Measurements from ENCODE around the gene HGF.

HGF gene

DNA sequence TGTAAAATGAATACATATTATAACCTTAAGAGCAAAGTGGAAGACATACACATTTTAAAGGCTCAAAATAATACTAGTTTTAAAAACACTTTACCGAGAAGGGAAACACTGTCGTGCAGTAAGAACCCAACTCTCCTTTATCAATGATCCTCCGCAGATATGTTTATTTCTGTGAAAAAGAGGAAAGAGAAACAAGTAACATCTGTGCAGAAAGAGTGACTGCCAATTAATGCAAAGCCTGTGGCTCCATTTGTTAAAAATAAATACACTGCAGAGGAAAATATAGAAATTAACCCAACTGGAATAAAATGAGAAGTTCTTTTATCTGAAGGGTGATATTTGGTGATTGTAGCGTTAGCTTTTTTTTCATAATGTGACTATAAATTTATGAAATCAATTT lies 62.7 kb downstream of the HGF start:
- Histone ChIP-seq H3K36me3 (ENCODE audit: control insufficient read depth, insufficient read depth, low read length) (no peaks in the 10 kb centered on the region), H3K9me3 (ENCODE audit: control insufficient read depth, low read length) (no peaks in the 10 kb centered on the region)
- no peak for DNase-seq

DNA sequence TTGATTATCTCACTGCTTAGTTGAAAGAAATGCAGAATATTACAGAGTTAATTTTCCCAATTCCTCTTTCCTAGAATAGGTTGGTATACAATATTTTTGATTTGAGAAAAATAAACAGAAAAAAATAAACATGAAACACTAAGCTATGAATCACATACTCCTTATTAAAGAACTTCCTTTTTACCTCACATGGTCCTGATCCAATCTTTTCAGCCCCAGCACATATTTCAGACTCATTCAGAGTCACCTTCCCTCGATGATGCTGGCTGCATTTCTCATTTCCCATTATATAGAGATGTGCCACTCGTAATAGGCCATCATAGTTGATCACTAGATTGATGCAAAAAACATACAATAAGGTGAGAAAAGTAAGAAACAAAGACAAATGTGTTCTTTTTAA lies 64.6 kb downstream of the HGF start:
- H3K27ac ChIP-seq (ENCODE audit: insufficient read depth, low read length, poor library complexity, severe bottlenecking) = no peak overlapping the region
- DNase-seq = no peak
- no peaks in the 10 kb centered on the region for H3K9me3 ChIP-seq (ENCODE audit: control insufficient read depth, low read length)
- H3K4me3 ChIP-seq (ENCODE audit: insufficient read depth, low read depth, low read length, poor library complexity, severe bottlenecking) = no peak overlapping the region
- H3K4me1 ChIP-seq (ENCODE audit: control insufficient read depth, insufficient read depth, low read length, poor library complexity, severe bottlenecking) = no peaks in the 10 kb centered on the region
- H3K36me3 ChIP-seq (ENCODE audit: control insufficient read depth, insufficient read depth, low read length) = no peaks in the 10 kb centered on the region
- no peaks in the 10 kb centered on the region for H3K27me3 ChIP-seq (replicated peaks; ENCODE audit: control insufficient read depth, insufficient read depth, low read length, poor library complexity, severe bottlenecking)

More for the DNA sequence above, 62.7 kb downstream of the HGF start:
- Histone ChIP-seq H3K4me1 (ENCODE audit: control insufficient read depth, insufficient read depth, low read length, poor library complexity, severe bottlenecking) (no peaks in the 10 kb centered on the region), H3K4me3 (ENCODE audit: insufficient read depth, low read depth, low read length, poor library complexity, severe bottlenecking) (no peak overlapping the region), H3K27me3 (replicated peaks; ENCODE audit: control insufficient read depth, insufficient read depth, low read length, poor library complexity, severe bottlenecking) (no peaks in the 10 kb centered on the region), H3K27ac (ENCODE audit: insufficient read depth, low read length, poor library complexity, severe bottlenecking) (no peak overlapping the region)

DNA sequence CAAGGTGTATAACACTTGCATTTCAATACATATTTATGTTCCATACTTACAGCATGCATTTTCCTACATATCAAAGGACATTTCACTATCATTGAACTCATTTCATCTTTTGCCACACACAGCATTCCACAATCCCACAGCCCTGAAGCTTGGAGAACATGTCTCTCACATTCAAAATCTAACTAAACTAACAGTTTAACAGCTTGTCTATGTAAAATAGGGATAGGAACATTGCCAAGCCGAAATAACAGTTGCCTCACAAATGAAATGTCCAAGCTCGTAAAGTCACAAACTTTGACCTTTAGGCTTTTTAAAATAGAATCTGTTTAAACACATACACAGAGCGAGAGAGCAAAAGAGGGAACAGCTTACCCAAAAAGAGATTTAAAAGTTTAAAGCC lies 65.3 kb downstream of the HGF start:
- no peaks in the 10 kb centered on the region for H3K27me3 ChIP-seq (replicated peaks; ENCODE audit: control insufficient read depth, insufficient read depth, low read length, poor library complexity, severe bottlenecking)
- no peaks in the 10 kb centered on the region for H3K36me3 ChIP-seq (ENCODE audit: control insufficient read depth, insufficient read depth, low read length)
- DNase-seq = no peak
- H3K4me3 ChIP-seq (ENCODE audit: insufficient read depth, low read depth, low read length, poor library complexity, severe bottlenecking) = no peak overlapping the region
- H3K27ac ChIP-seq (ENCODE audit: insufficient read depth, low read length, poor library complexity, severe bottlenecking) = no peak overlapping the region
- no peaks in the 10 kb centered on the region for H3K4me1 ChIP-seq (ENCODE audit: control insufficient read depth, insufficient read depth, low read length, poor library complexity, severe bottlenecking)
- H3K9me3 ChIP-seq (ENCODE audit: control insufficient read depth, low read length) = no peaks in the 10 kb centered on the region

DNA sequence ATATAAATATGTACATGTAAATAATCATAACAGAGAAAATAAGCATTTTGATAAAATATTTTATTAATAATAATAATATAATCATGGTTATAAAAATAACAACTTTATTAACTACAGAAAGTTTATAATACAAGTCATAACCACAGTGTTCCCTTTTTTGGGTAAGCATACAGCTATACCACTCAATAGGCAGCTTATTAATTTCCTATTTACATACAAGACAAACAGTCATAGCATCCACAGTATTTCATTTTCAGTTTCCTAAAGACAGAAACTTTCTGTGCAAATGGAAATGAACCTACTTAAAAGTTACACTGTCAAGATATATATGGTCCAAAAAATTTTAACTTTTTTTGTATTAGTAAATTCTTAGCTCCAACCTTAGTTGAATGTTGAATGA lies 70.9 kb downstream of the HGF start:
- H3K4me3 ChIP-seq (ENCODE audit: insufficient read depth, low read depth, low read length, poor library complexity, severe bottlenecking) = no peak overlapping the region

DNA sequence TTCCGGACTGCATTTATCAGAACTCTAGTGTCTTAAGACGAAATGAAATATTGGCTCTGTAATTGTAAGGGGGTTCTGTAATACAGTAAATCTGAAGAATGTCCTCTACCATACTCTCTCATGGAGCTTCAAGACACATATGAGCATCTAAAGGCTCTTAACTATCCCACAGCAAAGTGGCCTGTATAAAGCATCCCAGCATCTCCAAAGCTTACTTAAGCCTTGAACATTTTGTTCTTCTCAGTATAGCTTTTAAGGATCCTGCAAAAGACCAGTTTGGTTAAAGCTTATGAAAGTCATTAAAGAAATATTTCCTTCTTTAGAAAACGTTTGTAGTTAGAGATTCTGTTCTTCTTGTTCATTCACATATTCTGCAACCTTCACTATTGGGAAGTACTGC lies 75.1 kb downstream of the HGF start:
- no peaks in the 10 kb centered on the region for H3K36me3 ChIP-seq (ENCODE audit: control insufficient read depth, insufficient read depth, low read length)
- DNase-seq = no peak
- no peaks in the 10 kb centered on the region for H3K27me3 ChIP-seq (replicated peaks; ENCODE audit: control insufficient read depth, insufficient read depth, low read length, poor library complexity, severe bottlenecking)
- H3K27ac ChIP-seq (ENCODE audit: insufficient read depth, low read length, poor library complexity, severe bottlenecking) = no peak overlapping the region
- H3K4me3 ChIP-seq (ENCODE audit: insufficient read depth, low read depth, low read length, poor library complexity, severe bottlenecking) = no peak overlapping the region
- no peaks in the 10 kb centered on the region for H3K9me3 ChIP-seq (ENCODE audit: control insufficient read depth, low read length)
- H3K4me1 ChIP-seq (ENCODE audit: control insufficient read depth, insufficient read depth, low read length, poor library complexity, severe bottlenecking) = no peaks in the 10 kb centered on the region

More for the DNA sequence above, 70.9 kb downstream of the HGF start:
- H3K36me3 ChIP-seq (ENCODE audit: control insufficient read depth, insufficient read depth, low read length) = no peaks in the 10 kb centered on the region
- H3K27me3 ChIP-seq (replicated peaks; ENCODE audit: control insufficient read depth, insufficient read depth, low read length, poor library complexity, severe bottlenecking) = no peaks in the 10 kb centered on the region
- no peak for DNase-seq
- no peak overlapping the region for H3K27ac ChIP-seq (ENCODE audit: insufficient read depth, low read length, poor library complexity, severe bottlenecking)
- no peaks in the 10 kb centered on the region for H3K4me1 ChIP-seq (ENCODE audit: control insufficient read depth, insufficient read depth, low read length, poor library complexity, severe bottlenecking)
- H3K9me3 ChIP-seq (ENCODE audit: control insufficient read depth, low read length) = no peaks in the 10 kb centered on the region

DNA sequence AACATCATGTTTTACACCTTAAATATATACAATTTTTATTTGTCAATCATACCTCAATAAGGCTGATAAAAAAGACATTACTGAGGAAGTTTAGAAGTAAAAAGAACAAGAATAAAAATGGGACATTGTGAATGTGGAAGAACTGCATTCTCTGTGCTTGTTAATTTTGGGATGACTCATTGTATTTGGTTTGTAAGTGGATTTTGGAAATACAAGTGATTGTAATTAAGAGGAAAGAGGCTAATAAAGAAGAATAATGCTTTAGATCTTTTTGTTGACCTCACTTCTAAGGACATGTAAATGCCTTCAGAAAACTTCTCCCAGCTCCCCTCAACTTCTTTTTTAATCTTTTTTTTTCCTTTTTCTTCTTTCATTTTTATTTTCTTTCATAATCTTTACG lies 76.0 kb downstream of the HGF start:
- Histone ChIP-seq H3K4me3 (ENCODE audit: insufficient read depth, low read depth, low read length, poor library complexity, severe bottlenecking) (no peak overlapping the region), H3K4me1 (ENCODE audit: control insufficient read depth, insufficient read depth, low read length, poor library complexity, severe bottlenecking) (no peaks in the 10 kb centered on the region), H3K9me3 (ENCODE audit: control insufficient read depth, low read length) (peaks cover 2% of the 10 kb centered on the region), H3K27me3 (replicated peaks; ENCODE audit: control insufficient read depth, insufficient read depth, low read length, poor library complexity, severe bottlenecking) (no peaks in the 10 kb centered on the region), H3K36me3 (ENCODE audit: control insufficient read depth, insufficient read depth, low read length) (no peaks in the 10 kb centered on the region), H3K27ac (ENCODE audit: insufficient read depth, low read length, poor library complexity, severe bottlenecking) (no peak overlapping the region)
- DNase-seq = no peak

DNA sequence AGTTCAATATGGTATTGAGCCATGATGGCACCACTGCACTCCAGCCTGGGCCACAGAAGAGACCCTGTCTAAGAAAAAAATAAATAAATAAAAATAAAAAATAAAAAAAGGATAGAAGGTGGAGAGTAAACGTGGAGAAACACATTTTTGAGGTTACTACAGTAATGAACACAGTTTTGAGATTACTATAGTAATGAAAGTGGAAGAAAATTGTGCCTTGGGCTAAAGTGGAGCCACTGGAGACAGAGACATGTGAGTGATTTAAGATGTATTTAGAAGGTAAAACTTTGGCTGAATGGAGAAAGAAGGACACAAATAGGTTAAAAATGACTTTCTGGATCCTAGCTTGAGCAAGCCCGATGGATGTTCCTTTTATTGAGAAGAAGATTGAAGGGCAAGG lies 76.8 kb downstream of the HGF start:
- no peak for DNase-seq
- no peaks in the 10 kb centered on the region for H3K27me3 ChIP-seq (replicated peaks; ENCODE audit: control insufficient read depth, insufficient read depth, low read length, poor library complexity, severe bottlenecking)
- peaks cover 7% of the 10 kb centered on the region for H3K9me3 ChIP-seq (ENCODE audit: control insufficient read depth, low read length)
- H3K27ac ChIP-seq (ENCODE audit: insufficient read depth, low read length, poor library complexity, severe bottlenecking) = no peak overlapping the region
- H3K36me3 ChIP-seq (ENCODE audit: control insufficient read depth, insufficient read depth, low read length) = no peaks in the 10 kb centered on the region
- H3K4me3 ChIP-seq (ENCODE audit: insufficient read depth, low read depth, low read length, poor library complexity, severe bottlenecking) = no peak overlapping the region
- H3K4me1 ChIP-seq (ENCODE audit: control insufficient read depth, insufficient read depth, low read length, poor library complexity, severe bottlenecking) = no peaks in the 10 kb centered on the region

DNA sequence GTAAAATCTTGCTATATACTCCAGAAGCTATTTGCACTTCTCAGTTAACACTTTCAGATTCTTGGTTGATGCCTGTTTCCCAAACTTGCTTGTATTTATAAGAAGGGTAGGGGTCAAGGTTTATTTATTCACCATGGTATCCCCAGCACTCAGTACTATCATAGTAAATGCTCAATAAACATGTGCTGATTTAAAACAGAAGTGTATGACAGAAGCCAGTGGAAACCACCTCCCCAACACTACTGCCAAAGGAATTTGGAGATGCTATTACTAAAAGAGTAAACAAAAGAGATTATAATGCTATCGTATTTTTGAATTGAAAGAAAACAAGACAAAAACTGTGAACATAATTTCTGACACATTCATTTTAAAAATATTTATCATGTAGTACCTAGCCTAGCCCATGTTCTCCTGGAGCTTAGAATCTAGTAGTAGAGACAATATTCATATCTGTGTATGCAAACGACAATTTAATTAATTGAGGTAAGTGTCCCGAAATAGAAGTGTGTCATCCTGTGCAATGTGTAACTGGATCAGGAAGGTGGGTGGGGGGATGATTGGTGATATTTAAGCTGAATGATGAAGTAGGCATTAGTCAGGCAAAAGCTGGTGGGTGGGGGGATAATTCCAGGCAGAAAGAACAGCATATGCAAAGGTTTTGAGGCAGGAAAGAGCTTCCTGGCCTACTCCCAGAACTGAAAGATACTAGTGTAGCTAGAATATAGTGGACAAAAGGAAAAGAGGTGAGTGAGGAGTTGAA lies 77.5 kb downstream of the HGF start:
- Histone ChIP-seq H3K9me3 (ENCODE audit: control insufficient read depth, low read length) (peaks cover 7% of the 10 kb centered on the region), H3K27ac (ENCODE audit: insufficient read depth, low read length, poor library complexity, severe bottlenecking) (no peak overlapping the region), H3K4me1 (ENCODE audit: control insufficient read depth, insufficient read depth, low read length, poor library complexity, severe bottlenecking) (no peaks in the 10 kb centered on the region), H3K4me3 (ENCODE audit: insufficient read depth, low read depth, low read length, poor library complexity, severe bottlenecking) (no peak overlapping the region), H3K36me3 (ENCODE audit: control insufficient read depth, insufficient read depth, low read length) (no peaks in the 10 kb centered on the region), H3K27me3 (replicated peaks; ENCODE audit: control insufficient read depth, insufficient read depth, low read length, poor library complexity, severe bottlenecking) (no peaks in the 10 kb centered on the region)
- no peak for DNase-seq

DNA sequence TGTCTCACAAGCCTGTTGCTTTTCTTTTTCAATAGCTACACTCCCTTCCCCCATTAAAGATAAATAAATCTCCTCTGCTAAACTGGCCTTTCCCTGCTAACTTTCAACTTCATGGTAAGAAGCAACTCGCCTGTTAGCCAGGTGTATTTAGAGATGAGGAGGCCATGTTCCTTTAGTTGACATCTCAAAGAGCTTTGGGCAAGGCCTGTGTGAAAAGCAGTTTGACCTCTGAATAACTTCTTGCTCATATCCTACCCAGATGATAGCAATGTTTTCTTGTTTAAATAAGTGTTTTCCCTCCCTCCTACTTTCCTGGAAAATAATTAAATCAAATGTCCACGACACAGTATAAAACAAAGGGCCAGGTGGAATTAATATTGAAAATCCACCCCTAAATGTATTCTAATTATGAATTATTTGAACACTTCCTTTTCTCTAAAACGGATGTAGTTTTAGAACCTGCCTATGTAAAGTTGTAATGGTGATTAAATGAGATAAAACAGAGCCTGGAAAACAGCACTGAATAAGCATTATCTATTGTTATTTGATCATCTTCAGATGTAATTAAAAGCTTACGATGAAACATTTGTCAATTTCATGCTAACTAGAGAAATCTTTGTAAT lies 78.5 kb downstream of the HGF start:
- no peak overlapping the region for H3K27ac ChIP-seq (ENCODE audit: insufficient read depth, low read length, poor library complexity, severe bottlenecking)
- peaks cover 7% of the 10 kb centered on the region for H3K9me3 ChIP-seq (ENCODE audit: control insufficient read depth, low read length)
- H3K4me1 ChIP-seq (ENCODE audit: control insufficient read depth, insufficient read depth, low read length, poor library complexity, severe bottlenecking) = no peaks in the 10 kb centered on the region
- no peaks in the 10 kb centered on the region for H3K27me3 ChIP-seq (replicated peaks; ENCODE audit: control insufficient read depth, insufficient read depth, low read length, poor library complexity, severe bottlenecking)
- H3K4me3 ChIP-seq (ENCODE audit: insufficient read depth, low read depth, low read length, poor library complexity, severe bottlenecking) = no peak overlapping the region
- no peak for DNase-seq
- H3K36me3 ChIP-seq (ENCODE audit: control insufficient read depth, insufficient read depth, low read length) = no peaks in the 10 kb centered on the region

DNA sequence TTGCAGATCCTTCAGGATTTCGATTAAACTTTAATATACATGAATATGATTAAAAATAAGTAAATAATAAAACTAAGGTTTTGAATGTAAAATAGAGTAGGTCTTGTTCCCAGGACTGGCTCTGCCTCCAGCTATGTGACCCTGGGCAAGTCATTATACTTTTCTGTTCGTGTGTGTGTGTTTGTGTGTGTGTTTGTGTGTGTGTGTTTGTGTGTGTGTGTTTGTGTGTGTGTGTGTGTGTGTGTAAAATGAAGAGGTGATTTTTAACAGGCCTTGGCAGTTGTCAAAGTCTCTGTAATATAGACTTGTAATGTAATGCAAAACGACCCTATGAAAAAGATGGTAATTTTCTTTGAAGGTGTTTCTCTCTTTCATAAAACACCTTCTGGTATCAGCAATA lies 79.2 kb downstream of the HGF start:
- Histone ChIP-seq H3K4me3 (ENCODE audit: insufficient read depth, low read depth, low read length, poor library complexity, severe bottlenecking) (no peak overlapping the region), H3K4me1 (ENCODE audit: control insufficient read depth, insufficient read depth, low read length, poor library complexity, severe bottlenecking) (no peaks in the 10 kb centered on the region), H3K27me3 (replicated peaks; ENCODE audit: control insufficient read depth, insufficient read depth, low read length, poor library complexity, severe bottlenecking) (no peaks in the 10 kb centered on the region), H3K36me3 (ENCODE audit: control insufficient read depth, insufficient read depth, low read length) (no peaks in the 10 kb centered on the region), H3K27ac (ENCODE audit: insufficient read depth, low read length, poor library complexity, severe bottlenecking) (no peak overlapping the region), H3K9me3 (ENCODE audit: control insufficient read depth, low read length) (peaks cover 7% of the 10 kb centered on the region)
- DNase-seq = no peak
